ENCODE measurements around the gene KLHL41.

Gene KLHL41

GRCh38 chr2:169520896-169521295, 11.4 kb downstream of the KLHL41 start:
- Histone ChIP-seq H3K27me3 (ENCODE audit: insufficient read depth, low read length) (no peaks in the 10 kb centered on the region), H3K9me3 (ENCODE audit: low read length) (no peaks in the 10 kb centered on the region), H2AFZ (ENCODE audit: low read length) (no peak overlapping the region), H3F3A (ENCODE audit: insufficient read depth, low read length) (no peaks in the 10 kb centered on the region), H3K9me2 (ENCODE audit: low read depth, low read length) (no peaks in the 10 kb centered on the region), H3K4me2 (ENCODE audit: low read length) (no peak overlapping the region), H3K79me2 (ENCODE audit: insufficient read depth, low read length) (no peaks in the 10 kb centered on the region), H4K20me1 (ENCODE audit: insufficient read depth, low read length) (no peaks in the 10 kb centered on the region), H3K36me3 (ENCODE audit: insufficient read depth, low read length) (no peaks in the 10 kb centered on the region), H3K9ac (ENCODE audit: low read length) (no peak overlapping the region), H3K4me1 (ENCODE audit: insufficient read depth, low read length, severe bottlenecking) (no peaks in the 10 kb centered on the region), H3K27ac (ENCODE audit: low read depth, low read length, poor library complexity, severe bottlenecking) (no peak overlapping the region), H3K4me3 (ENCODE audit: low read depth, low read length, poor library complexity, severe bottlenecking) (no peak overlapping the region)
- TF ChIP-seq, protein P1, sequence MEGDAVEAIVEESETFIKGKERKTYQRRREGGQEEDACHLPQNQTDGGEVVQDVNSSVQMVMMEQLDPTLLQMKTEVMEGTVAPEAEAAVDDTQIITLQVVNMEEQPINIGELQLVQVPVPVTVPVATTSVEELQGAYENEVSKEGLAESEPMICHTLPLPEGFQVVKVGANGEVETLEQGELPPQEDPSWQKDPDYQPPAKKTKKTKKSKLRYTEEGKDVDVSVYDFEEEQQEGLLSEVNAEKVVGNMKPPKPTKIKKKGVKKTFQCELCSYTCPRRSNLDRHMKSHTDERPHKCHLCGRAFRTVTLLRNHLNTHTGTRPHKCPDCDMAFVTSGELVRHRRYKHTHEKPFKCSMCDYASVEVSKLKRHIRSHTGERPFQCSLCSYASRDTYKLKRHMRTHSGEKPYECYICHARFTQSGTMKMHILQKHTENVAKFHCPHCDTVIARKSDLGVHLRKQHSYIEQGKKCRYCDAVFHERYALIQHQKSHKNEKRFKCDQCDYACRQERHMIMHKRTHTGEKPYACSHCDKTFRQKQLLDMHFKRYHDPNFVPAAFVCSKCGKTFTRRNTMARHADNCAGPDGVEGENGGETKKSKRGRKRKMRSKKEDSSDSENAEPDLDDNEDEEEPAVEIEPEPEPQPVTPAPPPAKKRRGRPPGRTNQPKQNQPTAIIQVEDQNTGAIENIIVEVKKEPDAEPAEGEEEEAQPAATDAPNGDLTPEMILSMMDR (IDR thresholded peaks at IDR 0.05; ENCODE audit: low read length) = no peak
- TF ChIP-seq EZH2 (IDR thresholded peaks at IDR 0.05; ENCODE audit: borderline replicate concordance, low read length) = no peak

DNA sequence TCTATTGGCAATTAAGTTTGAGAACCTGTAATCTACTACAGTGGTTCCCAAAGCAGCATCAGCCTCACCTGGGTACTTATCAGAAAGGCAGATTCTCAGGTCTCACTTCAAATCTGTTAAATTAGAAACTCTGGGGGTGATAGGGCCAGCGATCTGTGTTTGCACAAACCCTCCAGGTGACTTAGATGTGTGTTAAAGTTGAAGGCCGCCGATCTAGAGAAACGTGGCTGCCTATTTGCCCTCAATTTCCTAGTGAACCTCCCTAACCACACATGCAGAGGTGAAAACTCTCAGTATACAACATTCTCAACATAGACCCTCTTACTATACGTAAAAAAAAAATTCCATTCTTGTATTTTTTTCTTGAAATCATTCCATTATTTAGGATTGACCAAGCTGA, 14.2 kb downstream of the KLHL41 start:
- H3K9ac ChIP-seq (ENCODE audit: low read length) = no peak overlapping the region
- TF ChIP-seq, protein P1 (IDR thresholded peaks at IDR 0.05; ENCODE audit: low read length) = no peak
- no peak for TF ChIP-seq EZH2 (IDR thresholded peaks at IDR 0.05; ENCODE audit: borderline replicate concordance, low read length)
- no peak overlapping the region for H2AFZ ChIP-seq (ENCODE audit: low read length)
- no peaks in the 10 kb centered on the region for H3K79me2 ChIP-seq (ENCODE audit: insufficient read depth, low read length)
- no peaks in the 10 kb centered on the region for H3K4me1 ChIP-seq (ENCODE audit: insufficient read depth, low read length, severe bottlenecking)
- H3K27me3 ChIP-seq (ENCODE audit: insufficient read depth, low read length) = no peaks in the 10 kb centered on the region
- H3K4me2 ChIP-seq (ENCODE audit: low read length) = no peak overlapping the region
- H3F3A ChIP-seq (ENCODE audit: insufficient read depth, low read length) = no peaks in the 10 kb centered on the region
- no peaks in the 10 kb centered on the region for H3K36me3 ChIP-seq (ENCODE audit: insufficient read depth, low read length)
- no peak overlapping the region for H3K27ac ChIP-seq (ENCODE audit: low read depth, low read length, poor library complexity, severe bottlenecking)
- H3K9me2 ChIP-seq (ENCODE audit: low read depth, low read length) = no peaks in the 10 kb centered on the region
- H4K20me1 ChIP-seq (ENCODE audit: insufficient read depth, low read length) = no peaks in the 10 kb centered on the region
- H3K4me3 ChIP-seq (ENCODE audit: low read depth, low read length, poor library complexity, severe bottlenecking) = no peak overlapping the region
- H3K9me3 ChIP-seq (ENCODE audit: low read length) = no peaks in the 10 kb centered on the region

DNA sequence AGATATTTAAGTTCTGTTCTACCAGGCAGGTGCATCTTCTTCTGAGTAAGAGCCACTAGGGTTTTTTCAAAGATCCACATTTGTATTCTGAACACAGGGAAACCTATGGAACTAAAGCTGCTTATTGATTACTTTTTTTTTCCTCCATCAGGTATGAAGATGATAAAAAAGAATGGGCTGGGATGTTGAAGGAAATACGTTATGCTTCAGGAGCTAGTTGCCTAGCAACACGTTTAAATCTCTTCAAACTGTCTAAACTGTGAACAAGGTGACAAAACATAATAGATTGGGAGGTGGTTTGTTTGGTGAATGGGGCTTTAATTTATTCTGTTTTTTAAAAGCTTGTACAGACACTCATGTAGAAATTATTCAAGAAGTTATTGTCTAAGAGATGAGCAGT, 15.9 kb downstream of the KLHL41 start:
- Histone ChIP-seq H3K4me3 (ENCODE audit: low read depth, low read length, poor library complexity, severe bottlenecking) (no peak overlapping the region), H3K9me2 (ENCODE audit: low read depth, low read length) (no peaks in the 10 kb centered on the region), H3K4me2 (ENCODE audit: low read length) (no peak overlapping the region), H3K9me3 (ENCODE audit: low read length) (no peaks in the 10 kb centered on the region), H2AFZ (ENCODE audit: low read length) (no peak overlapping the region), H3K27me3 (ENCODE audit: insufficient read depth, low read length) (no peaks in the 10 kb centered on the region), H3K36me3 (ENCODE audit: insufficient read depth, low read length) (peaks cover 6% of the 10 kb centered on the region; the same call in 1 of the 2 replicates), H3F3A (ENCODE audit: insufficient read depth, low read length) (no peaks in the 10 kb centered on the region), H4K20me1 (ENCODE audit: insufficient read depth, low read length) (no peaks in the 10 kb centered on the region), H3K27ac (ENCODE audit: low read depth, low read length, poor library complexity, severe bottlenecking) (no peak overlapping the region), H3K4me1 (ENCODE audit: insufficient read depth, low read length, severe bottlenecking) (no peaks in the 10 kb centered on the region), H3K9ac (ENCODE audit: low read length) (no peak overlapping the region), H3K79me2 (ENCODE audit: insufficient read depth, low read length) (no peaks in the 10 kb centered on the region)
- TF ChIP-seq, protein P1 (IDR thresholded peaks at IDR 0.05; ENCODE audit: low read length) = no peak
- TF ChIP-seq EZH2 (IDR thresholded peaks at IDR 0.05; ENCODE audit: borderline replicate concordance, low read length) = no peak
